ENCODE results near the gene CSDE1. TPM values are rescaled to one million over a fixed set of nuclear protein-coding genes. Genes with fewer than 3 reads are reported as not detected.

CSDE1 gene
- total RNA-seq, 1 donor, result 670 TPM

GRCh38 chr1:114729782-114730181 lies 28.0 kb downstream of the CSDE1 start:
- no peak for TF ChIP-seq CTCF (IDR thresholded peaks at IDR 0.05; ENCODE audit: insufficient read depth, low read length)
- DNase-seq (ENCODE audit: low read depth), result no peak

GRCh38 chr1:114728553-114728952 lies 29.2 kb downstream of the CSDE1 start:
- no peak for DNase-seq (ENCODE audit: low read depth)
- no peak overlapping the region for H3K4me3 ChIP-seq (ENCODE audit: low read depth, low read length)
- TF ChIP-seq CTCF (IDR thresholded peaks at IDR 0.05; ENCODE audit: insufficient read depth, low read length), result no peak

More at GRCh38 chr1:114729782-114730181, 28.0 kb downstream of the CSDE1 start:
- H3K4me3 ChIP-seq (ENCODE audit: low read depth, low read length), result no peak overlapping the region

DNA sequence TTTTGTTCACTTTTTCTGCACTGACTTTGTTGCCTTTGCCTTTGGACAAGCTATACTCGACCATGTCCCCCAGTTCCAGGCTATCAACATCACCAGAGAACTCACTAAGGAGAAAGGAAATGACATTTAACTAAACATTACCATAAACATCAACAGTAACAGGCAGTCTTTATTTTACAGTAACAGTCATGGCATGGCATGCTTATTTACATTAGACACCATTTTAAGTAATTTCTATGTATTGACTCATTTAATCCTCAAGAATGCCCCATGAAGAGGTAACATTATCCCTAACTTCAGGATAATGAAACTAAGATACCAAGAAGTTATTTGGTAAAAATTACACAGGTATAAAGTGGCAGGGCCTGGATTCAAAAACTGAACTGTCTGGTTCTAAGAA lies 32.6 kb downstream of the CSDE1 start:
- H3K4me3 ChIP-seq (ENCODE audit: low read depth, low read length), result no peak overlapping the region
- no peak for DNase-seq (ENCODE audit: low read depth)
- no peak for TF ChIP-seq CTCF (IDR thresholded peaks at IDR 0.05; ENCODE audit: insufficient read depth, low read length)

DNA sequence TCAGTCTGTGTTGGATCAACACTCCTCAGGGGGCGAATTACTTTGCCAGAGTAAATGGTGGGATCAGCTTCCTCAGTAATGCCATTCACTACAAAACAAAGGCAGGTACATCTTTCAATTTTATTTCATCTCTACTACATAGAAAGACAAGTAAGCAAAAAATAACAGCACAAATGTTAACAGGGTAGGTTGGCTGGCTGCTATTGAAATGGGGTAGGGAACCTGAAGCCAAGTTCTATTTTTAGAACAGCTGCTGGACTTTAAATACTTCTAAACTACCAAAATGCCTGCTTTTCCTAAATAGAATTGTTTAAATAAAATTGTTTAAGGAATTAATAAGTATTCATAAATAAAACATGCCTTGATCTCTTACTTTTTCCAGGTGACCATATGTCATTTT lies 33.9 kb downstream of the CSDE1 start:
- H3K4me3 ChIP-seq (ENCODE audit: low read depth, low read length), result no peak overlapping the region
- DNase-seq (ENCODE audit: low read depth), result peak; percentile 16
- TF ChIP-seq CTCF (IDR thresholded peaks at IDR 0.05; ENCODE audit: insufficient read depth, low read length), result no peak

DNA sequence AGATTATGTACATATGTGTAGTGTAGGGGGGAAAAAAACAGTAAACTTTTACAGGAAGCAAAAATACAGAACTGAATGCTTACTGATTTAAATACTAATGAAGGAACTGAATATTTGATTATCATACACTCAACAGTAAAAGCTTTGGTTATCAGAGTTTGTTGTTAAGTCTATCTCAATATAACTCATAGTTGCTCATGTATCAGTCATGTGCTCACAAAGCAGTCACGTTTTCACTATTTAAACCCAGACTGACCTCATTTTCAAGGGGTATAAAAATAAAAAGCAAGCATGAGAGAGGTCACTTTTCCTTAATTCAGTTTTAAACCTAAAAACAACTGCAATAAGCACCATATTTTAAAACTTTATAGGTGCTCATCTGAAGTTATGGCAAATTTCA lies 34.3 kb downstream of the CSDE1 start:
- no peak for DNase-seq (ENCODE audit: low read depth)
- no peak for TF ChIP-seq CTCF (IDR thresholded peaks at IDR 0.05; ENCODE audit: insufficient read depth, low read length)

DNA sequence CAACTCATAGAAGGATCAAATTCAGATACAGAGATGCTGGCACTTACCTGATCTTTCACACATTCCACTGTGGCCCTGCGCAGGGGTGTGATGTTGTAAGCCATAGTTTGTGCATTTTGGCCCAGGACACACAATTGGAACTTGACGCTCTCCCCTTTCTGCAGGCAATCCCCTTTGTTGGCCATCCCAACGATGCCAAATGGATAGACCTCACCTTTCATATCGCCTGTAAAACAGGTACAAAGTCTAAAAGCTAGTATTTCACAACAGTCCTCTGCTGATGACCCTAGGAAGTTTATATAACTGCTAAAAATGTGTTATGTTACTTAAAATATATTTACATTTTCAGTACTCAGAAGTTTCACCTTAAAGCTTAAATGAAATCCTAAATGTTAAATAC lies 37.3 kb downstream of the CSDE1 start:
- no peak for TF ChIP-seq CTCF (IDR thresholded peaks at IDR 0.05; ENCODE audit: insufficient read depth, low read length)
- no peak for DNase-seq (ENCODE audit: low read depth)

More for the DNA sequence above, 34.3 kb downstream of the CSDE1 start:
- no peak overlapping the region for H3K4me3 ChIP-seq (ENCODE audit: low read depth, low read length)

DNA sequence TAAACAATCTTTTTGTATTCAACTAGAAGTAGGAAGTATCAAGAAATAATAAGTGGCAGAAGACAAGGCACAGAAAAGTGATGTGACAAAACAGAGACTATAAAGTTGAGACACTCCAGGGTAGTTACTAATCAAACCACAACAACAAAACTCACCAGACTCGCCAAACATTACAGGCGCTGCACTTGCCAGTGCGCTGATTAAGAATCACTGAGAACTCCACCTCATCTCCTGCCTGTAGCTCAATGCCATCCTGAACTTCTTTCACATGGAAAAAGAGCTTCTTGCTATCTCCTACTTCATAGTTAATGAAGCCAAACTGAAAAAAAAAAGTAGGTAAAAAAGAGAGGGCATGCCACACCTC lies 38.4 kb downstream of the CSDE1 start:
- DNase-seq (ENCODE audit: low read depth), result peak; percentile 11
- no peak overlapping the region for H3K4me3 ChIP-seq (ENCODE audit: low read depth, low read length)
- TF ChIP-seq CTCF (IDR thresholded peaks at IDR 0.05; ENCODE audit: insufficient read depth, low read length), result no peak

More for the DNA sequence above, 37.3 kb downstream of the CSDE1 start:
- H3K4me3 ChIP-seq (ENCODE audit: low read depth, low read length), result no peak overlapping the region
